CD14-positive monocyte (primary cell): ENCODE data around the gene CXCR4. TPM values are rescaled to one million over a fixed set of nuclear protein-coding genes. Genes with fewer than 3 reads are reported as not detected.

Experiments used
- DNase-seq, 3 donors: peaks; one replicate each; pipeline ENCODE4 v3.0.0-alpha.2; 2011 to 2022
- H2AFZ ChIP-seq: 2 replicates; pipeline ENCODE4 v1.6.0; 2012; ENCODE audit warnings: mild to moderate bottlenecking, low read depth, low read length, inconsistent platforms; ENCODE audit not compliant: insufficient read depth, poor library complexity, severe bottlenecking
- H3K27ac ChIP-seq, 2 donors: 1 replicate in 1 of 2; 2 replicates in 1 of 2; pipeline ENCODE4 v1.5.1; 2012 to 2013; ENCODE audit warnings: low read length in 2 of 2, control low read depth in 1 of 2, inconsistent platforms in 1 of 2, low read depth in 1 of 2, mild to moderate bottlenecking in 1 of 2
- H3K27me3 ChIP-seq, 2 donors: one replicate each; pipeline versions ENCODE4 v1.6.0 to v1.6.1; 2011 to 2013; ENCODE audit warnings: low read length in 2 of 2; ENCODE audit not compliant: control insufficient read depth in 2 of 2, insufficient read depth in 2 of 2
- H3K36me3 ChIP-seq, 2 donors: replicated peaks in 1 of 2; 1 replicate in 1 of 2; 2 replicates in 1 of 2; pipeline versions ENCODE4 v1.5.1 to v1.6.1; 2012 to 2013; ENCODE audit warnings: low read length in 2 of 2, control low read depth in 1 of 2, inconsistent platforms in 1 of 2, mild to moderate bottlenecking in 1 of 2; ENCODE audit not compliant: insufficient read depth in 2 of 2, control insufficient read depth in 1 of 2
- H3K4me1 ChIP-seq, 2 donors: 1 replicate in 1 of 2; 2 replicates in 1 of 2; pipeline versions ENCODE4 v1.5.1 to v1.6.1; 2012 to 2013; ENCODE audit warnings: low read length in 2 of 2, control low read depth in 1 of 2, inconsistent platforms in 1 of 2, mild to moderate bottlenecking in 1 of 2, moderate library complexity in 1 of 2; ENCODE audit not compliant: insufficient read depth in 2 of 2, control insufficient read depth in 1 of 2
- H3K4me2 ChIP-seq: replicated peaks from 2 replicates; pipeline ENCODE3; 2012; ENCODE audit warnings: low read length, moderate library complexity, mild to moderate bottlenecking; ENCODE audit not compliant: poor library complexity, severe bottlenecking; ENCODE audit errors: extremely low read depth
- H3K4me3 ChIP-seq, 3 experiments: fragments of 200-600 bp in 1 of 3; sonication (generic) in 1 of 3; replicated peaks in 1 of 3; 1 replicate in 2 of 3; 2 replicates in 1 of 3; pipeline ENCODE4 v1.5.1; 2011 to 2013; ENCODE audit warnings: low read length in 3 of 3, mild to moderate bottlenecking in 3 of 3, control low read depth in 2 of 3, low read depth in 2 of 3, inconsistent platforms in 1 of 3, moderate library complexity in 1 of 3
- H3K79me2 ChIP-seq: 2 replicates; pipeline ENCODE4 v1.6.0; 2012; ENCODE audit warnings: mild to moderate bottlenecking, control low read depth, inconsistent platforms, low read length, moderate library complexity; ENCODE audit not compliant: insufficient read depth
- H3K9ac ChIP-seq: 2 replicates; pipeline ENCODE4 v1.6.0; 2017; ENCODE audit warnings: low read length, mild to moderate bottlenecking; ENCODE audit not compliant: insufficient read depth, poor library complexity, severe bottlenecking
- H3K9me3 ChIP-seq, 2 donors: replicated peaks in 1 of 2; 1 replicate in 1 of 2; 2 replicates in 1 of 2; pipeline versions ENCODE4 v1.5.1 to v1.6.1; 2012 to 2013; ENCODE audit warnings: low read length in 2 of 2, control low read depth in 1 of 2; ENCODE audit not compliant: control insufficient read depth in 1 of 2, insufficient read depth in 1 of 2
- H4K20me1 ChIP-seq: 2 replicates; pipeline ENCODE4 v1.6.0; 2012; ENCODE audit warnings: mild to moderate bottlenecking, low read length, control low read depth, moderate library complexity; ENCODE audit not compliant: insufficient read depth
- H3K27ac Mint-ChIP-seq, 7 donors: one replicate each; pipeline ENCODE4 v1.8.0; 2020; ENCODE audit warnings: mild to moderate bottlenecking in 7 of 7, mixed read lengths in 7 of 7, moderate library complexity in 6 of 7, inconsistent platforms in 2 of 7
- H3K27me3 Mint-ChIP-seq, 3 donors: one replicate each; pipeline ENCODE4 v1.8.0; 2021 to 2022; ENCODE audit warnings: low read depth in 3 of 3, mild to moderate bottlenecking in 3 of 3, mixed read lengths in 3 of 3, moderate library complexity in 3 of 3, inconsistent platforms in 1 of 3
- H3K36me3 Mint-ChIP-seq, 2 donors: one replicate each; pipeline ENCODE4 v1.8.0; 2020; ENCODE audit warnings: mixed read lengths in 2 of 2, inconsistent platforms in 1 of 2, mild to moderate bottlenecking in 1 of 2
- H3K4me1 Mint-ChIP-seq: one replicate; pipeline ENCODE4 v1.8.0; 2020; ENCODE audit warnings: mild to moderate bottlenecking, mixed read lengths
- H3K4me3 Mint-ChIP-seq, 2 donors: one replicate each; pipeline ENCODE4 v1.8.0; 2020; ENCODE audit warnings: mild to moderate bottlenecking in 2 of 2, mixed read lengths in 2 of 2, moderate library complexity in 1 of 2
- H3K9me3 Mint-ChIP-seq, 7 donors: one replicate each; pipeline ENCODE4 v1.8.0; 2020 to 2022; ENCODE audit warnings: mixed read lengths in 7 of 7, mild to moderate bottlenecking in 6 of 7, moderate library complexity in 6 of 7, inconsistent platforms in 2 of 7
- CTCF ChIP-seq: fragments of 200-600 bp; IDR thresholded peaks from one replicate; pipeline ENCODE4 v1.8.0; 2022; ENCODE audit warnings: antibody characterized with exemption, mild to moderate bottlenecking
- WGBS: methylation state at CpG from one replicate; pipeline ENCODE4 v1.1.5; 2013; ENCODE audit warnings: missing lambda C conversion rate; ENCODE audit not compliant: insufficient coverage; 5-methylcytosine and 5-hydroxymethylcytosine counted together
- intact Hi-C, 2 donors: fragments of 100-400 bp; cut with micrococcal nuclease; formaldehyde crosslinking; loops; one replicate each; pipeline versions ENCODE4 v1.15.0 to v1.15.1; 2023
- polyA plus RNA-seq, 3 donors: library from polyadenylated mRNA; depleted of rRNA in 1 of 3; unstranded in 2 of 3; stranded (reverse) in 1 of 3; fragments of 300-500 nt in 2 of 3; fragments of >200 nt in 1 of 3; fragmentation: Illumina TruSeq in 2 of 3; gene quantifications; 1 replicate in 2 of 3; 2 replicates in 1 of 3; pipeline ENCODE4 v1.2.3, GENCODE V29; 2012 to 2021

CXCR4 gene
- polyA plus RNA-seq, 3 donors, result 140 to 1,274 (median 391) TPM

GRCh38 chr2:136130045-136130444 lies 12.1 kb upstream of the CXCR4 start:
- Mint-ChIP-seq H3K9me3 (no peaks in the 10 kb centered on the region), H3K27ac (peak overlapping the region in 4 of 7 donors; percentile 10 to 80 (median 64)), H3K4me1 (peaks cover 91% of the 10 kb centered on the region), H3K36me3 (peaks cover 0 to 7% of the 10 kb centered on the region in 2 donors), H3K4me3 (no peak overlapping the region), H3K27me3 (peaks cover 0 to 1% (median 0%) of the 10 kb centered on the region in 3 donors)
- 50% methylated on average over 2 of the region's 3 CpGs for WGBS
- Histone ChIP-seq H3K36me3 (no peaks in the 10 kb centered on the region), H2AFZ (no peak overlapping the region), H3K27me3 (no peaks in the 10 kb centered on the region), H4K20me1 (no peaks in the 10 kb centered on the region), H3K4me1 (peaks cover 75 to 86% of the 10 kb centered on the region in 2 donors), H3K9ac (no peak overlapping the region), H3K79me2 (peaks cover 30% of the 10 kb centered on the region), H3K27ac (peak overlapping the region in 1 of 2 donors; percentile 15), H3K4me2 (no peak overlapping the region), H3K4me3 (no peak overlapping the region), H3K9me3 (no peaks in the 10 kb centered on the region)
- no peak for TF ChIP-seq CTCF
- intact Hi-C loops, result loop anchor here (5.0 kb wide), 3 partner anchors 82 to 197 kb away; no protein-coding TSS in a partner anchor
- no peak for DNase-seq

GRCh38 chr2:136129601-136130000 lies 11.7 kb upstream of the CXCR4 start:
- H3K79me2 ChIP-seq, result peaks cover 26% of the 10 kb centered on the region
- H3K4me2 ChIP-seq, result no peak overlapping the region
- H3K4me3 Mint-ChIP-seq, result peak overlapping the region in 1 of 2 donors; percentile 17
- no peaks in the 10 kb centered on the region for H3K27me3 ChIP-seq
- no peak overlapping the region for H3K4me3 ChIP-seq
- intact Hi-C loops, result loop anchor here in 1 of 2 donors (10.0 kb wide), 1 partner anchor 215 kb away; no protein-coding TSS in a partner anchor
- no peaks in the 10 kb centered on the region for H3K9me3 Mint-ChIP-seq
- 100% methylated on average over 1 of the region's 4 CpGs for WGBS
- no peak overlapping the region for H2AFZ ChIP-seq
- DNase-seq, result peak in 1 of 3 donors; percentile 34
- H3K9ac ChIP-seq, result no peak overlapping the region
- H3K4me1 Mint-ChIP-seq, result peaks cover 91% of the 10 kb centered on the region
- no peak for TF ChIP-seq CTCF
- no peaks in the 10 kb centered on the region for H4K20me1 ChIP-seq
- H3K9me3 ChIP-seq, result no peaks in the 10 kb centered on the region
- H3K36me3 ChIP-seq, result no peaks in the 10 kb centered on the region
- H3K4me1 ChIP-seq, result peaks cover 75 to 86% of the 10 kb centered on the region in 2 donors
- peak overlapping the region in 5 of 7 donors; percentile 10 to 80 (median 60) for H3K27ac Mint-ChIP-seq
- H3K36me3 Mint-ChIP-seq, result peaks cover 0 to 7% of the 10 kb centered on the region in 2 donors
- peaks cover 0 to 1% (median 0%) of the 10 kb centered on the region in 3 donors for H3K27me3 Mint-ChIP-seq
- H3K27ac ChIP-seq, result peak overlapping the region in 1 of 2 donors; percentile 15
